Fibroblast of the conjunctiva (primary cell): ENCODE data around the gene CTDSP2.
"Not testable (repeated sequence)": the region's sequence is repeated elsewhere in the genome, so short reads cannot be mapped to it uniquely, and the experiment has no call there.

Source experiments
- DNase-seq: peaks from one replicate; pipeline ENCODE4 v3.0.0-alpha.2; 2010; ENCODE audit warnings: low read depth

The CTDSP2 gene

GRCh38 chr12:57881475-57881874 lies 34.9 kb upstream of the CTDSP2 start:
- DNase-seq: no peak

GRCh38 chr12:57881035-57881434 lies 34.5 kb upstream of the CTDSP2 start:
- DNase-seq: not testable (repeated sequence)

- no peak for DNase-seq
These were observed 31.3 kb upstream of the CTDSP2 start for GRCh38 chr12:57877876-57878275.

- no peak for DNase-seq
These were observed 29.4 kb upstream of the CTDSP2 start for GRCh38 chr12:57875753-57876547.

GRCh38 chr12:57874166-57875108 lies 27.9 kb upstream of the CTDSP2 start:
- no peak for DNase-seq

GRCh38 chr12:57872362-57872761 lies 25.8 kb upstream of the CTDSP2 start:
- no peak for DNase-seq

GRCh38 chr12:57869927-57870318 lies 23.4 kb upstream of the CTDSP2 start:
- no peak for DNase-seq

- DNase-seq: no peak
These were observed 22.9 kb upstream of the CTDSP2 start for GRCh38 chr12:57869298-57869926.

- DNase-seq: no peak
These were observed 22.3 kb upstream of the CTDSP2 start for GRCh38 chr12:57868851-57869268.

GRCh38 chr12:57868221-57868620 lies 21.7 kb upstream of the CTDSP2 start:
- no peak for DNase-seq

- no peak for DNase-seq
These were observed 19.9 kb upstream of the CTDSP2 start for GRCh38 chr12:57866308-57867019.

- DNase-seq: peak; percentile 62
These were observed 18.7 kb upstream of the CTDSP2 start for GRCh38 chr12:57865084-57865751.

GRCh38 chr12:57864442-57865083 lies 18.0 kb upstream of the CTDSP2 start:
- no peak for DNase-seq

- DNase-seq: no peak
These were observed 17.1 kb upstream of the CTDSP2 start for GRCh38 chr12:57863676-57864075.

GRCh38 chr12:57861967-57862366 lies 15.4 kb upstream of the CTDSP2 start:
- DNase-seq: no peak

GRCh38 chr12:57860883-57861282 lies 14.4 kb upstream of the CTDSP2 start:
- not testable (repeated sequence) for DNase-seq

- no peak for DNase-seq
These were observed 12.6 kb upstream of the CTDSP2 start for GRCh38 chr12:57859121-57859520.

GRCh38 chr12:57858123-57858522 lies 11.6 kb upstream of the CTDSP2 start:
- DNase-seq: not testable (repeated sequence)

- no peak for DNase-seq
These were observed 8.4 kb upstream of the CTDSP2 start for GRCh38 chr12:57854965-57855364.

GRCh38 chr12:57853864-57854556 lies 7.5 kb upstream of the CTDSP2 start:
- no peak for DNase-seq
